Activated T-cell treated with anti-CD3 and anti-CD28 coated beads, Interleukin-2, amount 50 U/mL, for 4 hours (primary cell): ENCODE measurements around the gene UBFD1. TPM values are rescaled to one million over a fixed set of nuclear protein-coding genes. Genes with fewer than 3 reads are reported as not detected.
"Not testable (repeated sequence)": the region's sequence is repeated elsewhere in the genome, so short reads cannot be mapped to it uniquely, and the experiment has no call there.

Experiments
- ATAC-seq, 2 donors: fragments of 200-7000 bp; cut with Tn5 transposase; one replicate each; pipeline ENCODE4 v1.10.0; 2021
- DNase-seq: peaks from one replicate; pipeline ENCODE4 v3.0.0-alpha.2; 2020
- H3K27me3 Mint-ChIP-seq: one replicate; pipeline ENCODE4 v1.8.0; 2021; ENCODE audit warnings: low read depth, mixed read lengths
- H3K36me3 Mint-ChIP-seq: one replicate; pipeline ENCODE4 v1.8.0; 2022; ENCODE audit warnings: mixed read lengths; ENCODE audit not compliant: insufficient read depth
- H3K4me1 Mint-ChIP-seq: one replicate; pipeline ENCODE4 v1.8.0; 2021; ENCODE audit warnings: low read depth, mixed read lengths
- H3K4me3 Mint-ChIP-seq: one replicate; pipeline ENCODE4 v1.8.0; 2021; ENCODE audit warnings: mild to moderate bottlenecking, moderate library complexity, mixed read lengths
- H3K9me3 Mint-ChIP-seq: one replicate; pipeline ENCODE4 v1.8.0; 2021; ENCODE audit warnings: mixed read lengths
- total RNA-seq, 3 donors: library from RNA; stranded (reverse); gene quantifications; one replicate each; pipeline ENCODE4 v1.2.1, GENCODE V29; 2021

Gene UBFD1
- total RNA-seq, 3 donors from 2014 or later: 69.8 to 73.8 (median 70.0) TPM

- no peak for DNase-seq
- no peaks in the 10 kb centered on the region for H3K27me3 Mint-ChIP-seq
- H3K36me3 Mint-ChIP-seq: peaks cover 14% of the 10 kb centered on the region
- H3K9me3 Mint-ChIP-seq: no peaks in the 10 kb centered on the region
- no peak for ATAC-seq
- H3K4me1 Mint-ChIP-seq: peaks cover 3% of the 10 kb centered on the region
- no peak overlapping the region for H3K4me3 Mint-ChIP-seq
Observed at GRCh38 chr16:23538919-23539278, 18.6 kb upstream of the UBFD1 start.

DNA sequence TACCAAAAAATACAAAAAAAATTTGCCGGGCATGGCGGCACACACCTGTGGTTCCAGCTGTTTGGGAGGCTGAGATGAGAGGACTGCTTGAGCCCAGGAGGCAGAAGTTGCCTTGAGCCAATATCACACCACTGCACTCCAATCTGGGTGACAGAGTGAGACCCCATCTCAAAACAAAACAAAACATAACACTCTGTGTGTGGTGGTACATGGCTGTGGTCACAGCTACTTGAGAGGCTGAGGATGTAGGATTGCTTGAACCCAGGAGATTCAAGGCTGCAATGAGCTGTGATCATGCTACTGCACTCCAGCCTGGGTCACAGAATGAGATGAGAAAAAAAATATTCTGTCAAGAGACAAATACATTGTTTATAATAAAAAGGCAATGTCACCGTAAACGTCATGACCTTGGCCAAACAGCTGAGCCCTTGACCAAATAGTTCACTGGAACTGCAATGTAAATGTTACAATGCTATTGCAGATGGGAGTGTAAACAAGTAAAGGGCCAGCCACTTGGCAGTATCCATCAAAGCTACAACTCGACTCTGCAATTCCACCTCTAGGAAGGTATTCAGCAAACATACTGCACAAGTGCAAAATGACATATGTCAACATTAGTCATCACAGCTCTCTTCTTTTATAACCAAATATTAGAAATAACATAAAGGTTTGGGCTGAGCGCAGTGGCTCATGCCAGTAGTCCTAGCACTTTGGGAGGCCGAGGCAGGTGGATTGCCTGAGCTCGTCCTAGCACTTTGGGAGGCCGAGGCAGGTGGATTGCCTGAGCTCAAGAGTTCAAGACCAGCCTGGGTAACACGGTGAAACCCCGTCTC lies 17.3 kb upstream of the UBFD1 start:
- no peak for ATAC-seq

GRCh38 chr16:23540817-23541178 lies 16.7 kb upstream of the UBFD1 start:
- not testable (repeated sequence) for ATAC-seq, H3K27me3 Mint-ChIP-seq, H3K4me3 Mint-ChIP-seq, H3K4me1 Mint-ChIP-seq, H3K9me3 Mint-ChIP-seq, DNase-seq
- H3K36me3 Mint-ChIP-seq: peaks cover 13% of the 10 kb centered on the region

More for the DNA sequence above, 17.3 kb upstream of the UBFD1 start:
- H3K36me3 Mint-ChIP-seq: peaks cover 13% of the 10 kb centered on the region
- no peaks in the 10 kb centered on the region for H3K9me3 Mint-ChIP-seq
- no peaks in the 10 kb centered on the region for H3K27me3 Mint-ChIP-seq
- H3K4me3 Mint-ChIP-seq: no peak overlapping the region
- peaks cover 3% of the 10 kb centered on the region for H3K4me1 Mint-ChIP-seq
- no peak for DNase-seq

DNA sequence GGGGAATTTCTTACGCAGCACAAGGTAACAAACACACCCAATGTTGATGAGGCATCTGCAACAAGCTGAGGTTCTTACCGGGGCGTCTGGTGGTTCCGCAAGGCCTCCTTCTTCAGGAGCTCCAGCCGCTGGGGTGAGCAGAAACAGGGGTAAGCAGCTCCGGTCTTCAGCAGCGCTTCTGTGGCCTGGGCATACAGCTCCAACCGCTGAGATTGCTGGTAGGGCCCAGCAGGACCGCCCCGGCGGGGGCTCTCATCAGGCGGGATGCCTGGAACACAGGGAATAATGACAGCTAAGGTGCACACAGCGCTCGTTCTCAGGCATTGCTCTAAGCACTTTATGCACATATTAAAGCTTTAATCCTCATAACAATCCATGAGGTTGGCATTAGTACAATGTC lies 13.1 kb upstream of the UBFD1 start:
- peaks cover 30% of the 10 kb centered on the region for H3K36me3 Mint-ChIP-seq
- H3K27me3 Mint-ChIP-seq: no peaks in the 10 kb centered on the region
- no peaks in the 10 kb centered on the region for H3K9me3 Mint-ChIP-seq
- no peak for DNase-seq
- H3K4me1 Mint-ChIP-seq: no peaks in the 10 kb centered on the region
- no peak for ATAC-seq
- H3K4me3 Mint-ChIP-seq: no peak overlapping the region

GRCh38 chr16:23549938-23550337 lies 7.6 kb upstream of the UBFD1 start:
- Mint-ChIP-seq H3K4me3 (no peak overlapping the region), H3K27me3 (no peaks in the 10 kb centered on the region), H3K9me3 (no peaks in the 10 kb centered on the region), H3K4me1 (no peaks in the 10 kb centered on the region), H3K36me3 (peaks cover 31% of the 10 kb centered on the region)
- no peak for DNase-seq
- no peak for ATAC-seq

DNA sequence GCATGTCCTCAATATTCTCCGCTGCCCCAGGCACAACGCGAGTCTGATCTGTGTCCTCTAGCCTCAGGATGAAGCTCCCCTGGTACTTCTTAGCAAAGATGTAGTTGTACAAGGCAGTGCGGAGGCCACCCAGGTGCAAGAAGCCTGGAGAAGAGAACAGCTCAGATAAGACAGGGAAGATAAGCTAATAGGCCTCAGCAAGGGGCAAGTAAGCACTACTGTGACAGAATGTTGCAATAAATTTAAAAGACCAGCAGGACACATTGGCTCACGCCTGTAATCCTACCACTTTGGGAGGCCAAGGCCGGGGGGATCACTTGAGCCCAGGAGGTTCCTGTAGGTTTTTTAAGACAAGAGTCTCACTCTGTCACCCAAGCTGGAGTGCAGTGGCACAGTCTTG lies 5.4 kb upstream of the UBFD1 start:
- peaks cover 11% of the 10 kb centered on the region for H3K4me1 Mint-ChIP-seq
- H3K27me3 Mint-ChIP-seq: no peaks in the 10 kb centered on the region
- H3K9me3 Mint-ChIP-seq: no peaks in the 10 kb centered on the region
- ATAC-seq (no peak), DNase-seq (no peak)
- H3K4me3 Mint-ChIP-seq: no peak overlapping the region
- H3K36me3 Mint-ChIP-seq: peaks cover 23% of the 10 kb centered on the region

DNA sequence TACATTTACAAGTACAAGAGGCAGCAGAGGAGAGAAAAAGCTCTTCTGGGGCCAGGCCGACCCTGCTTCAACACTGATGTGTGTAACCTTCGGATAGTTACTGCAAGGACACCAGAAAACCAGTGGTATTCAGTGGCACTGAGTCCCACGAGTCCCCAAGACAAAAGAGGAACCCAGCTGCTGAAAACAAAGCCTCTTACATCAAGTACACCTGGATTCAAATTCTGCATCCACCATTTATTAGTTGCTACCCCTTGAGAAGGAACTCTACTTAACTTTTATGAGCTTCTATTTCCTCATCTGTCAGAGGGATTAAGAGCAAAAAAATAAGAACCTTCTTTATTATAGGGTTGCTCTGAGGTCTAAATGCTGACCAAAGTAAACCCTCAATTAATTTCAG lies 3.0 kb upstream of the UBFD1 start:
- DNase-seq: no peak
- H3K36me3 Mint-ChIP-seq: peaks cover 14% of the 10 kb centered on the region
- no peak overlapping the region for H3K4me3 Mint-ChIP-seq
- H3K9me3 Mint-ChIP-seq: no peaks in the 10 kb centered on the region
- peaks cover 24% of the 10 kb centered on the region for H3K4me1 Mint-ChIP-seq
- H3K27me3 Mint-ChIP-seq: no peaks in the 10 kb centered on the region
- ATAC-seq: no peak

- DNase-seq (peak; percentile 4), ATAC-seq (peak; percentile 13 to 16)
- peak overlapping the region; percentile 95 for H3K4me3 Mint-ChIP-seq
- H3K36me3 Mint-ChIP-seq: peaks cover 17% of the 10 kb centered on the region
- peaks cover 36% of the 10 kb centered on the region for H3K4me1 Mint-ChIP-seq
- no peaks in the 10 kb centered on the region for H3K27me3 Mint-ChIP-seq
- H3K9me3 Mint-ChIP-seq: no peaks in the 10 kb centered on the region
Observed at GRCh38 chr16:23557779-23558702, 514 bp downstream of the UBFD1 start.

GRCh38 chr16:23561586-23561985 lies 4.1 kb downstream of the UBFD1 start:
- DNase-seq (no peak), ATAC-seq (no peak)
- no peaks in the 10 kb centered on the region for H3K9me3 Mint-ChIP-seq
- no peaks in the 10 kb centered on the region for H3K27me3 Mint-ChIP-seq
- H3K4me3 Mint-ChIP-seq: no peak overlapping the region
- H3K4me1 Mint-ChIP-seq: peaks cover 30% of the 10 kb centered on the region
- peaks cover 37% of the 10 kb centered on the region for H3K36me3 Mint-ChIP-seq

GRCh38 chr16:23562505-23562904 lies 5.0 kb downstream of the UBFD1 start:
- H3K4me1 Mint-ChIP-seq: peaks cover 25% of the 10 kb centered on the region

DNA sequence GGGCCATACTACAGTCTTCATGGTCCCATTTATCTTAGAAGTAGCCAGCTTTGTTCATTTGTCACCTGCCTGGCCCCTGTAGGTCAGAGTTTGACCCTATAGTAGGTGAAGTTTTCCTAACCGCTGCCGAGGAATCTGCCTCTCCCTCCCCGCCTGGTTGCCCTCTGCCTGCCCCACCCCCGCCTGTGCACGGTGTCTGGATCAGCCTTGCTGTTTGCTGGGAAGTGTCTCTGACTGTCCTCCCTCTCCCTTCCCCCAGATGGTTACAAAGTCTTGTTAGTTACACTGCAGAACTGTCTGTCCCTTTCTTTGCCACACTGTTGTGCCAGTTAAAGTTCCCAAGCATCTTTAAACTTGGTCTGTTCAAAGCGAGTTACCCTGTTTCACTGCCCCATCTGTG lies 5.7 kb downstream of the UBFD1 start:
- H3K4me3 Mint-ChIP-seq: no peak overlapping the region
- ATAC-seq (no peak), DNase-seq (no peak)
- peaks cover 50% of the 10 kb centered on the region for H3K36me3 Mint-ChIP-seq
- peaks cover 25% of the 10 kb centered on the region for H3K4me1 Mint-ChIP-seq
- no peaks in the 10 kb centered on the region for H3K27me3 Mint-ChIP-seq
- no peaks in the 10 kb centered on the region for H3K9me3 Mint-ChIP-seq

More at GRCh38 chr16:23562505-23562904, 5.0 kb downstream of the UBFD1 start:
- H3K4me3 Mint-ChIP-seq: no peak overlapping the region
- no peak for DNase-seq
- no peaks in the 10 kb centered on the region for H3K27me3 Mint-ChIP-seq
- ATAC-seq: no peak
- H3K36me3 Mint-ChIP-seq: peaks cover 45% of the 10 kb centered on the region
- H3K9me3 Mint-ChIP-seq: no peaks in the 10 kb centered on the region

DNA sequence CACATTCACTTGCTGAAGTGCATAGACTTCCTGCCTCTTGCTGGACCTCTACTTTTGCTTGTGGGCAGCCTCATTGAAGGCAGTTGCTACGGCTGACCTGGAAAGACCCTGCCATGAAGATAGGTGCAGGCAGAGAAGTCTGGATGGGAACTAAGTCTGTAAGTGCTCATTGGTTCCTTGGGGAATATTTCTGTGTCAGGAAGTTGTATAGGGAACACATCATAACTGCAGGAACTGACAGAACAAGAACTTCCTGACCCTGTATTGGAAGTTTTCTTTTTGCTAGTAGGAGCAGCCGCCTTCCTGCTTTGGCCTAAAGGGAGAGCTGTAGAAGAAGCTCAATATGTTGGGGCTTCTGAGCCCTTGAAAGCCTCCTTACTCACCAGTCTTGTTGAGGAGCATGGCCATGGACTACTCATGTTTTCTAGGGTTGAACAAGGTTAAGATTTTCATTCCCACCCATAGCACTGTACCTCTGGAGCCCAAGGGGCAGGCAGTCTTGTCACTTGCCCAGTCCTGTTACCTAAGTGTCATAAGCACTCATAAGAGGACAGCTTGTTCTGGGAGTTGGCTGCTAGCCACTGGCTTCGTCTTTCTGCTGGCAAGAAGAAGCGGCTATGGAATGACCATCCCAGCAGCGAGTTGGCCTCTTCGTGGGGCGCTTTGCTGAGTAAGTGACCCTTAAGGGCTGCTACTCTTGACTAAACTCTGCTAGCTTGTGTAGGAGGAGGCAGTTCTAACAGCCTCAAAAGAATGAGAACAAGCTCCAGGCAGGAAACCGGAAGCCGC lies 7.2 kb downstream of the UBFD1 start:
- peaks cover 12% of the 10 kb centered on the region for H3K4me1 Mint-ChIP-seq
- ATAC-seq (no peak), DNase-seq (no peak)
- H3K27me3 Mint-ChIP-seq: no peaks in the 10 kb centered on the region
- peaks cover 55% of the 10 kb centered on the region for H3K36me3 Mint-ChIP-seq
- no peaks in the 10 kb centered on the region for H3K9me3 Mint-ChIP-seq
- no peak overlapping the region for H3K4me3 Mint-ChIP-seq

- Mint-ChIP-seq H3K4me1 (peaks cover 2% of the 10 kb centered on the region), H3K4me3 (no peak overlapping the region), H3K9me3 (no peaks in the 10 kb centered on the region), H3K36me3 (peaks cover 52% of the 10 kb centered on the region), H3K27me3 (no peaks in the 10 kb centered on the region)
- no peak for ATAC-seq
- DNase-seq: no peak
Observed at GRCh38 chr16:23566724-23567123, 9.2 kb downstream of the UBFD1 start.

DNA sequence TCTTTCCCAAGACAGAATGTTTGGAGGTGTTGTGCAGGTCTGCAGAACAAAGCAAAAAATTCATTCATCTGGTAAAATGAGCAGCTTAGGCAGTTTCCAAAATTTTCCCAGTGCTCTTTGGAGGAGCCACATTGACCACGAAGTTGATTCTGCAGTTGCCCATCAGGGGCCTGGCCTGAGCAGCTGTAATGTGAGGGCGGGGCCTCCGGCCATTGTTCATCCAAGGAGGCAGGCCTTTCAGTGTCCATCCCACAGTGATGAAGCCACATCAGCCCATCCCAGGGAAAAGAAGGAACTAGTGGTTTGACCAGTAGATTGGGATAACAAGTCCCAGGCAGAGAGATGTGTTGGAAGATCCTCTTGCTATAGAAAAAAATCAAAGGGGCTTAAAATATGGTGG lies 10.1 kb downstream of the UBFD1 start:
- no peaks in the 10 kb centered on the region for H3K27me3 Mint-ChIP-seq
- no peak overlapping the region for H3K4me3 Mint-ChIP-seq
- DNase-seq (no peak), ATAC-seq (no peak)
- H3K36me3 Mint-ChIP-seq: peaks cover 53% of the 10 kb centered on the region
- H3K9me3 Mint-ChIP-seq: no peaks in the 10 kb centered on the region
- peaks cover 2% of the 10 kb centered on the region for H3K4me1 Mint-ChIP-seq
